Middle frontal gyrus (tissue), 1 donor: ENCODE data around the gene ASTN2.

Experiments
- DNase-seq: peaks from one replicate; pipeline ENCODE4 v3.0.0-alpha.2; 2015; ENCODE audit warnings: low spot score; ENCODE audit errors: extremely low spot score

ASTN2 gene

GRCh38 chr9:116641292-116642059, 773.4 kb downstream of the ASTN2 start:
- no peak for DNase-seq

DNA sequence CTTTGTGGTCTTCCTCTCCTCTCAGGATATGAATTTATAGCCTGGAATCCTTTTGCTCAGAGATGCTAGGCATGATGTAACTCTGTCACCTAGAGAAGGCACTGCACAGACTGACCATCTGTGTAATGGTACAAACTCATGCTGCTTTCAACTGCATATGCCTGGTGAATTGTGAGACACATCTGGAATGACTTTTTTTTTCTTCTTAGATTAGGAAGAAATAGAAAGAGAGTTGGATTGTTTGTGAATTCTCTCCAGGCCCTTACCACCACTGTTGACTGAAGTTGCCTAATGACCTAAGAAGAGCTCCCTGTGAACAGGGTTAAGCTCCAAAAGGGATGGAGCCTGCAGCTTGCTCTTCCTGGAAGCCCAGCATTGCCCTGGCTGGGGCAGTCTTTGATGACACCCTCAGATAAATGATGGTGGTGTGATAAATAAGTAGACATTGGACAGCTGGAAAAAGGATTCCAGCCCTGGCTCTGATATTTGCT, 775.6 kb downstream of the ASTN2 start:
- DNase-seq, result no peak

- DNase-seq, result no peak
These were observed 778.9 kb downstream of the ASTN2 start for GRCh38 chr9:116635908-116636307.

- no peak for DNase-seq
These were observed 781.6 kb downstream of the ASTN2 start for GRCh38 chr9:116632990-116633838.

- DNase-seq, result no peak
These were observed 785.2 kb downstream of the ASTN2 start for GRCh38 chr9:116629634-116630033.

GRCh38 chr9:116628716-116629115, 786.1 kb downstream of the ASTN2 start:
- DNase-seq, result no peak

- no peak for DNase-seq
These were observed 787.4 kb downstream of the ASTN2 start for GRCh38 chr9:116627433-116627832.

- DNase-seq, result no peak
These were observed 788.1 kb downstream of the ASTN2 start for GRCh38 chr9:116626762-116627161.

GRCh38 chr9:116623715-116624114, 791.1 kb downstream of the ASTN2 start:
- DNase-seq, result no peak

GRCh38 chr9:116617389-116617788, 797.5 kb downstream of the ASTN2 start:
- no peak for DNase-seq

GRCh38 chr9:116616304-116616914, 798.4 kb downstream of the ASTN2 start:
- no peak for DNase-seq

GRCh38 chr9:116608064-116608463, 806.8 kb downstream of the ASTN2 start:
- no peak for DNase-seq

- DNase-seq, result no peak
These were observed 808.9 kb downstream of the ASTN2 start for GRCh38 chr9:116605904-116606341.

DNA sequence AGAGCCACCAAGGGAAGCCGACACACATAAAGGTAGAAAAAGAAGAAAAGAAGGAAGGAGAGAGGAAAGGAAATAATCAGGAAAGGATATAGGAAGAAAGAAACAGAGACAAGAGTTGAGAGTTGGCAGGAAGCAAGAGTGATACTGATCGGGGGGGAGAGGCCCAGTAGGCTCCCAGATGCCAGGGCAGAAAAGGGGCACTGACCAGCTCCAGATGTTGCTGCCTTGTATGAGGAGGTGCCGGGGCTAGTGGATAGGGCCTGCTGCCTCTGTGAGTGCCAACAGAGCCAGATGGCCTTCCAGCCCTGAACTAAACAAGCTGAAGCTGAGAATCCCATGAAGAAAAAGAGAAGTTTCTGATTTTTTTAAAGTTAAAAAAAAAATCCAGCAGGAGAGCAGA, 809.8 kb downstream of the ASTN2 start:
- DNase-seq, result no peak

DNA sequence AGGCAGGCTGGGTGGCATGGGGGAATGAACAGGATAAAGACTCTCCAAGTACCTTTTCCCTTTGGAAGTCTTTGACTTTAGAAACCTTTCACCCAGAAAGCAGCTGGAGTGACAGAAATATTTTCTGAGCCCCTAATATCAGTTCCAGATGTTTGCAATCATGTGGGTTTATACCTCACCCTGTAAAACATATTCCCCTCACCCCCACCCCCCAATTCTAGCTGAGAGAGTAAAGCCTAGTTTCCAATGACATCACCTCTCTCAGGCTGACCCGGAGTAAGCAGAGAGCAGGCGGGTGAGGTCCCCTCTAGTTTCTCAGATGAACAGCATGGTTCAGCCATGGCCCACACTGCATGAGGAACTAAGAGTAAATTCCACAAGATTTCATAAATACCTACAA, 810.6 kb downstream of the ASTN2 start:
- DNase-seq, result no peak

DNA sequence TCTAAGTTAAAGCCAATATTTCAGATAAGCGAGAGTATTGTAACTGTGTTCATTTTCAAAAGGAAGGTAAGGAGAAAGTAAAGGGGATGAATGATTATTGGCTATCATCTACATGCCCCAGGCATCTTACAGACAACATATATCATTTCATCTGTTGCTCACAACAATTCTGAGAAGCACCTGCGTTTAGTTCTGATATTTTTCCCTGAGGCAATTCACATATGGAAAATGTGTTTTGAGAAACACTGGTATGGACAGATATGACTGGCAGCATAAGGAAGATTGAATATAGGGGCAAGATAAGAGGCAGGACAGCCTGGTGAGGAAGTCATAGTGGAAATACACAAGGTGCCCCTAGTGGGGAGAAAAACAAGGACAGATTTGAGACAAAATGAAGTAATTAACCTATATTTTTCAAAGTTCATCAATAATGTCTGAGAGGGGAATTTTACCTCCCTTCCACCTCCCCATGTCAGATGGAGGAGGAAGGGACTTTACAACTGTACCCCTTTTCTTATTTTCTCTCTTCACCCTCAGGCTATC, 815.4 kb downstream of the ASTN2 start:
- DNase-seq, result no peak

GRCh38 chr9:116596646-116597045, 818.2 kb downstream of the ASTN2 start:
- no peak for DNase-seq

DNA sequence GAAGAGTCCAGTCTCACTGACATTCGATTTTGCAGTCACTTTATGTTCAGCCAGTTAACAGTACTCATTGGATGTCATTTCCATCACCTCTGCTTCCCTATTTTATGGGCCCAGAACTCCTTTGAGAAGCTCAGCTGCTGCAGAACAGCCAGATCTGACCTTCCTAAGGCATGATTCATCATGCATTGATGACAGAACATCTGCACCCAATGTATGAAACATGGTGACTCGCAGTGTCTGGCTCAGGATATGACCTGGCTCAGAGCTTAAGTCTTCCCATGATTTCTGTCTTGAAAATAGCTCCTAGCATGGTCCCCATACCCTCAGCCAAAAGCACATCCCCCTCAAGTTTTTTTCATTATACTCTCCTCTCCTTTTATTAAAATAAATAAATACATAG, 820.3 kb downstream of the ASTN2 start:
- DNase-seq, result no peak

GRCh38 chr9:116592970-116593369, 821.9 kb downstream of the ASTN2 start:
- no peak for DNase-seq

DNA sequence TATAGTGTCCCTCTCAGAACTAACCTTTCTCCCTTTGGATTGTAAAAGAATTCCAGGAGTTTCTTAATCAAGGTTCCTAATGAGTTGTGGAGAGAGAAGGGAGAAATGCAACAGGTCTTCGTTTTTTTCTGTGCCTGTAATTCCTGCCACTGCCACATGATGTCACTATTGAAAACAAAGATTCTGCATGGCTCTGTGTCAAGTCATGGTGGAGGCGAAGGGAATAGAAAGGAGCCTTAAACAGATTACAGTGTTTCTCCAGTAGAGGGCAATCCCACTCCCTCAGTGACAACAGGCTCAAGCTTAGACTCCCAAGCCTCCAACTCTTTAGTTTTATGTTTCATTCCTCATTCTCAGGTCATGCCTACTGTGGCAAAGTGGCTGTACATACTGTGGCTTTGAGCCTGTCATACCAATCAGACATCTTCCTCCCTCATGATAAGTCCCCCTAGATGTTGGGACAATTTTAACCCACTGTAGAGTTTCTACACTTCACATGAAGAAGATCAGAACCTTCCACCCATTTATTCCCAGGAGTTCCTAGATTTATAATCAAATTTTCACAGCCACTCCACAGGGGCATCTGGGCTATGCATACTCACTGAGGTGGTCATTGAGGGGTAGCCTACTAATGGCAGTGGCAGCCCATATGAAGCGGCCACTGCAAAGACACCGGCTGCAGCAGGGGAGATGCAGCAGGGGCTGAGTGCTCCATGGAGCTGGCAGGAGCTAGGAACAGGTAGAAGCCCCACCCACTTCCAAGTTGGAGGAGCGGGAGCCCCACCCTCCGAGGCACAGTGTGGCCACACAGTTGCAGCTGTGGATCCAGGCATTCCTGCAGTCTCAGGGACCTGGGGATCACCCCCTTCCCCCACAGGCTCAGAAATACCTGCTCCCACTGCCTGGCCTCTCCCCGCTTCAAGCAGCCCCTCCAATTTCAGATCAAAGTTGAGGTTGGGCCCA, 825.2 kb downstream of the ASTN2 start:
- no peak for DNase-seq

GRCh38 chr9:116587919-116588318, 826.9 kb downstream of the ASTN2 start:
- no peak for DNase-seq
